Right lobe of liver (tissue), 6 donors: ENCODE results near the gene ZNF618. TPM values are rescaled to one million over a fixed set of nuclear protein-coding genes. Genes with fewer than 3 reads are reported as not detected.

Experiments
- ATAC-seq, 4 donors: fragments of 200-7000 bp; cut with Tn5 transposase; one replicate each; pipeline ENCODE4 v1.9.1; 2020; ENCODE audit warnings: mild to moderate bottlenecking in 4 of 4, moderate library complexity in 4 of 4
- DNase-seq, 3 donors: peaks; one replicate each; pipeline ENCODE4 v3.0.0-alpha.2; 2020
- H3K27ac ChIP-seq, 3 donors: fragments of 200-600 bp; one replicate each; pipeline ENCODE4 v1.8.0; 2022
- H3K27me3 ChIP-seq, 2 donors: fragments of 200-600 bp; one replicate each; pipeline ENCODE4 v1.8.0; 2022
- H3K36me3 ChIP-seq, 4 donors: fragments of 200-600 bp; sonication (generic) in 1 of 4; one replicate each; pipeline versions ENCODE4 v1.5.1 to v1.8.0; 2017 to 2022; ENCODE audit warnings: control low read depth in 1 of 4
- H3K4me1 ChIP-seq, 4 donors: fragments of 200-600 bp; sonication (generic) in 1 of 4; one replicate each; pipeline versions ENCODE4 v1.5.1 to v1.8.0; 2017 to 2022; ENCODE audit warnings: control low read depth in 1 of 4
- H3K4me3 ChIP-seq, 3 donors: fragments of 200-600 bp; one replicate each; pipeline ENCODE4 v1.8.0; 2022
- H3K9me3 ChIP-seq, 4 donors: fragments of 200-600 bp; sonication (generic) in 1 of 4; one replicate each; pipeline versions ENCODE4 v1.5.1 to v1.8.0; 2017 to 2022; ENCODE audit warnings: control low read depth in 1 of 4
- POLR2A ChIP-seq: fragments of 450-650 bp; IDR thresholded peaks from one replicate; pipeline ENCODE4 v1.6.1; 2017; ENCODE audit warnings: antibody characterized with exemption, mild to moderate bottlenecking
- WGBS: methylation state at CpG from one replicate; pipeline ENCODE4 v1.1.6; 2018; ENCODE audit warnings: low coverage, low lambda C conversion rate; ENCODE audit not compliant: insufficient coverage; ENCODE audit errors: missing lambda C conversion rate; 5-methylcytosine and 5-hydroxymethylcytosine counted together
- intact Hi-C, 2 donors: fragments of 100-400 bp; cut with DNase I; formaldehyde crosslinking; loops; one replicate each; pipeline versions ENCODE4 v1.11.2 to v1.14.1; 2022
- total RNA-seq, 6 experiments: library from RNA; depleted of rRNA in 2 of 6; stranded (reverse); fragments of >200 nt in 2 of 6; fragmentation: NEBNext Ultra II Directional in 3 of 6; extraction: Animal tissue kit (Norgen Biotek cat#: 25700) in 3 of 6; gene quantifications; one replicate each; pipeline versions ENCODE4 v1.1.0 to v1.2.4, GENCODE V29; 2016 to 2023
- TF ChIP-seq, protein P1 (sequence below), 4 donors: fragments of 200-600 bp in 3 of 4; fragments of 450-650 bp in 1 of 4; IDR thresholded peaks; one replicate each; pipeline versions ENCODE4 v1.5.1 to v1.8.0; 2016 to 2022; ENCODE audit warnings: antibody characterized with exemption in 4 of 4, mild to moderate bottlenecking in 2 of 4
- donor health status: DM: no; HTN: yes; CAD: no.
- donor health status: DM: no; HTN: no; CAD: no.
- donor health status: DM: no; HTN: no; CAD: no.
- donor health status: DM: no; HTN: yes; CAD: no.
- donor health status: DM: no; HTN: yes; CAD: no.

ZNF618 gene
- total RNA-seq, 6 experiments from 2014 or later, result 2.9 to 7.9 (median 6.0) TPM

DNA sequence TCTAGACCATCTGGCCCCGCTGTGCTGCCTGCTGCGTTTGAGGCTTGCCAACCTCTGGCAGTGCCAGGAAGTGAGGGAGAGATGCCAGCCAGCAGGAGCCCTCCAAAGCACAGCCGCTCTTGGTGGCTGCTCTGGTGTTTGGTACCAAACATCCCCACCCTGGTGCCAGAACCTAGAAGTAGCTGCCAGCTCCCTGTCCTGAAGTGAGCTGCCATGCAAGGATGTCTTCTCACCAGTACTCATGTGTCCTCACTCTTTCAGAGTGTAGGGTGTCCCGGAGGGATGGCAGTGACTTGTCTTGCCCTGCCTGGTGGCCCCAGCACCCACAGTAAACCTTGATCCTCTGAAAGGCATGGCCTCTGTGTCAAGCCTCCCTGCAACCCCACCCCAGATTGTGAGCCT is 158.6 kb downstream of the ZNF618 start:
- intact Hi-C loops, result loop anchor here in 1 of 2 donors (10.0 kb wide), 1 partner anchor 230 kb away; no protein-coding TSS in a partner anchor
- ATAC-seq (no peak), DNase-seq (peak in 1 of 3 donors; percentile 32)
- H3K36me3 ChIP-seq, result peaks cover 0 to 11% (median 3%) of the 10 kb centered on the region in 4 donors
- 67% methylated on average over 1 of the region's 4 CpGs for WGBS
- no peaks in the 10 kb centered on the region for H3K27me3 ChIP-seq
- no peaks in the 10 kb centered on the region for H3K4me1 ChIP-seq
- TF ChIP-seq POLR2A, result no peak
- no peaks in the 10 kb centered on the region for H3K9me3 ChIP-seq
- no peak overlapping the region for H3K27ac ChIP-seq
- H3K4me3 ChIP-seq, result no peak overlapping the region

DNA sequence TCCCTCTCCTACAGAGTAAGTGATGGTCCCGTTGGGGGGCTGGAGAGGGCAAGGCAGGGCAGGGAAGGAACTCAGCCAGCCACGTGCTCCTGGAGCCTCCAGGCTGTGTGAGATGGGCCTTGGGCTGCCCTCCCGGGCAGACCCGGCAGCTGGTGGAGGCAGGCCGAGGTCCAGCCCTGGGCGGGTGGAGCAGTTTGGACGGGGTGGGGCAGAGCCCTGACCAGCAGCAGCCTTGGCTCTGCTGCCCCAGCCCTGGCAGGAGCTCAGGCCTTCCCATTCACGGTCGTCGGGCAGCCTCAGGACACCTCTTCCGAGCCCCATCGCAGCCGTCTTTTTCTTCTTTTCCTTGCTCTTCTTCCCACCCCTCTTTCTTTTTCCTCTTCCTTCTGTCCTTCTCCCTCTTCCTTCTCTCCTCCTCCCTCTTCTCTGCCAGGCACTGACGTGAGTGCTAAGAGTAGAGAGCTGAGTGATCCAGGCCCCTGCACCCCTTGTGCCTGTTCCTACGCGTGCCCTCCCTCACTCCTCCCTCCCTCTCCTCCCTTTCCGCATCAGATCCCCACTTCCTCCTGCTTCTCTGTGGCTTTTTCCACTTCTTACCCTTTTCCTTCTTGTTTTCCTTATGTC is 159.2 kb downstream of the ZNF618 start:
- DNase-seq (peak in 1 of 3 donors; percentile 16), ATAC-seq (peak in 1 of 4 donors; percentile 8)
- no peak for TF ChIP-seq POLR2A
- TF ChIP-seq, protein P1, sequence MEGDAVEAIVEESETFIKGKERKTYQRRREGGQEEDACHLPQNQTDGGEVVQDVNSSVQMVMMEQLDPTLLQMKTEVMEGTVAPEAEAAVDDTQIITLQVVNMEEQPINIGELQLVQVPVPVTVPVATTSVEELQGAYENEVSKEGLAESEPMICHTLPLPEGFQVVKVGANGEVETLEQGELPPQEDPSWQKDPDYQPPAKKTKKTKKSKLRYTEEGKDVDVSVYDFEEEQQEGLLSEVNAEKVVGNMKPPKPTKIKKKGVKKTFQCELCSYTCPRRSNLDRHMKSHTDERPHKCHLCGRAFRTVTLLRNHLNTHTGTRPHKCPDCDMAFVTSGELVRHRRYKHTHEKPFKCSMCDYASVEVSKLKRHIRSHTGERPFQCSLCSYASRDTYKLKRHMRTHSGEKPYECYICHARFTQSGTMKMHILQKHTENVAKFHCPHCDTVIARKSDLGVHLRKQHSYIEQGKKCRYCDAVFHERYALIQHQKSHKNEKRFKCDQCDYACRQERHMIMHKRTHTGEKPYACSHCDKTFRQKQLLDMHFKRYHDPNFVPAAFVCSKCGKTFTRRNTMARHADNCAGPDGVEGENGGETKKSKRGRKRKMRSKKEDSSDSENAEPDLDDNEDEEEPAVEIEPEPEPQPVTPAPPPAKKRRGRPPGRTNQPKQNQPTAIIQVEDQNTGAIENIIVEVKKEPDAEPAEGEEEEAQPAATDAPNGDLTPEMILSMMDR (IDR thresholded peaks at IDR 0.05), result no peak

DNA sequence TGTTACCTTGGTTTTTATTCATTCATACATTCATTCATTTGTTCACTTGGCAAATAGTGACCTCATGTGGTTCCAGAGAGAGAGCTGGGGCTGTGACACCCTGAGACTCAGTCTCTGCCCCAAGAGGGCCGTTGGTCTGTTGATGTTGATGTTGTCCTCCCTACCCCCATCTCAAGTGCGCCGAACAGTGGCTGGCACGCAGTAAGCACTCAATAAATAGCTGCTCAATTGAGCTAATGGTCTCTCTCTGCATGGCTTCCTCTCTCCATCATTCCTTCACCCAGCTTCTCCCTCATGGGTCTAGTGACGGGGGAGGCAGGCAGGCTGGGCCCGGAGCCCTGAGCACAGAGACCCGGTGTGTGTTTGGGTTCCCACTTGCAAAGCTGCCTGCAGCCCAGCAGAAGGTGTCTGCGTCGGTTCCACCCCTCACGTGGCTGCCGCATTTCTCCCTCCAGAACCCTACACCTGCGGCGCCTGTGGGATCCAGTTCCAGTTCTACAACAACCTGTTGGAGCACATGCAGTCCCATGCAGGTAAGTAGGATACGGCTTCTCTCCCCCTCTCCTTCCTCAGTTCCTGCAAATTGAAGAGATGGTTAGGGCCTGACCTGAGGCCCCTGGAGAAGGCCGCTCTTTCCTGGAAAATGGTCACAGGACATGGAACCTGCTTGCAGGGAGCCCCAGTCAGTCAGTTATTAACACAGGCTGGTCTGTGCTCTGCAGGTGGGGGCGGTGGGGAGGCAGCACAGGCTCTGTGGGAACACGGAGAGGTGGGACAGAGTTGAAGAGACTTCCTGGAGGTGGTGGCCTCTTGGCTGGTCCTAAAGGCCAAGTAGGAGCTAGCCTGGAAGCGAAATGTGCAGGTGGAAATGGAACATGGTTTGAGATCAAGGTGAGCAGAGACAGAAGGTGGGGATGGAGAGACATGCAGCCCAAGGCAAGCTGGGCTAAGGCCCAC is 160.0 kb downstream of the ZNF618 start:
- TF ChIP-seq, protein P1 (IDR thresholded peaks at IDR 0.05), result no peak
- no peak for TF ChIP-seq POLR2A
- ATAC-seq, result no peak
- Histone ChIP-seq H3K27me3 (no peaks in the 10 kb centered on the region), H3K27ac (no peak overlapping the region), H3K36me3 (peaks cover 0 to 11% (median 3%) of the 10 kb centered on the region in 4 donors), H3K4me3 (no peak overlapping the region), H3K9me3 (no peaks in the 10 kb centered on the region), H3K4me1 (no peaks in the 10 kb centered on the region)
- intact Hi-C loops, result loop anchor here in 1 of 2 donors (10.0 kb wide), 1 partner anchor 231 kb away; no protein-coding TSS in a partner anchor
- DNase-seq, result peak in 1 of 3 donors; percentile 30
- 92% methylated on average over 12 of the region's 18 CpGs for WGBS

More for the DNA sequence above, 159.2 kb downstream of the ZNF618 start:
- peaks cover 0 to 11% (median 3%) of the 10 kb centered on the region in 4 donors for H3K36me3 ChIP-seq
- no peaks in the 10 kb centered on the region for H3K9me3 ChIP-seq
- H3K27ac ChIP-seq, result no peak overlapping the region
- H3K4me3 ChIP-seq, result no peak overlapping the region
- H3K4me1 ChIP-seq, result no peaks in the 10 kb centered on the region
- intact Hi-C loops, result loop anchor here in 1 of 2 donors (10.0 kb wide), 1 partner anchor 231 kb away; no protein-coding TSS in a partner anchor
- no peaks in the 10 kb centered on the region for H3K27me3 ChIP-seq
- 93% methylated on average over 10 of the region's 17 CpGs for WGBS

DNA sequence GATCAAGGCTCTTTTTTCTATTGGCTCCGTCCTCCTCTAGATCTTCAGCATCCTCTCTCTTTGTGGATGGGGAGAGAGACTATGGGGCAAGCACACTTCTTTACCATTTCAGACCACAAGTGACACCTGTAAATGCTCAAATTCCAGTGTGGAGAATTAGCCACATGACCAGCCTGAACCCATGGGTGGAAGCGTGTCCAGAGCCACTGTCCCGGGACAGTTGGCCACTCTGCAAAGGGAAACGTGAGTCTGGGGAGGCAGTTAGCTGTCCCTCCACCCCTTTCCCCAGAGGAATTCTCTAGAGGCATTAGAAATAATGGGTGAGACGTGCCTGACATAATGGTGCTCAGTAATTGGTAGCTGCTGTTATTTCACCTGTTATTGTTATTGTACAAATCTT is 161.1 kb downstream of the ZNF618 start:
- intact Hi-C loops, result loop anchor here in 1 of 2 donors (10.0 kb wide), 1 partner anchor 232 kb away; no protein-coding TSS in a partner anchor
- 64% methylated on average over 3 of the region's 5 CpGs for WGBS

More for the DNA sequence above, 161.1 kb downstream of the ZNF618 start:
- Histone ChIP-seq H3K27me3 (no peaks in the 10 kb centered on the region), H3K4me1 (no peaks in the 10 kb centered on the region), H3K9me3 (no peaks in the 10 kb centered on the region), H3K27ac (no peak overlapping the region), H3K36me3 (peaks cover 0 to 11% (median 3%) of the 10 kb centered on the region in 4 donors), H3K4me3 (no peak overlapping the region)
- ATAC-seq, result no peak
- no peak for DNase-seq
- TF ChIP-seq, protein P1 (IDR thresholded peaks at IDR 0.05), result no peak
- no peak for TF ChIP-seq POLR2A
